ENCODE results near the gene BTG2.
"Not testable (repeated sequence)": the region's sequence is repeated elsewhere in the genome, so short reads cannot be mapped to it uniquely, and the experiment has no call there.

Gene BTG2

GRCh38 chr1:203296460-203297073 lies 8.8 kb upstream of the BTG2 start:
- DNase-seq = no peak

GRCh38 chr1:203299169-203299568 lies 6.2 kb upstream of the BTG2 start:
- no peak for DNase-seq

DNA sequence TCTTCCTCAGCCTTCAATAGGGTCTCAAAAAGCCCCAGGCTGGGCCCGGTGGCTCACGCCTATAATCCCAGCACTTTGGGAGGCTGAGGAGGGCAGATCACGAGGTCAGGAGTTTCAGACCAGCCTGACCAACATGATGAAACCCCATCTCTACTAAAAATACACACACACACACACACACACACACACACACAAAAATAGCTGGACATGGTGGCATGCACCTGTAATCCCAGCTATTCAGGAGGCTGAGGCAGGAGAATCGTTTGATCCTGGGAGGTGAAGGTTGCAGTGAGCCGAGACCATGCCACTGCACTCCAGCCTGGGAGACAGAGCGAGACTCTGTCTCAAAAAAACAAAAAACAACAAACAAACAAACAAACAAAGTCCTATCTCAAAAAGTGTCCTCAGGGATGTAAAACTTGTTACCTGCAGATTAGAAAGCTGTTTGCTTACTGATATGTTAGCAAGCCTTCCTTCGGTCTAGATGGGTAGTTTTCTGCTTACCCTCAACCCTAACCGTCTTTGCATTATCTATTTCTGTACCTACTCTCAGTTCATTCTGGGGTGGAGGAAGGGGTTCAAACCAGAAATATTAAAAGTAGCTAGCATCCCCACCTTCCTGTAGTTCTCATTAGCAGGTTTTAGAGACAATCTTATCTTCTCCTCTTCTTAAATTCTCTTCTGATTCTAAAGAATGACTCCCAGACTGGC lies 5.4 kb upstream of the BTG2 start:
- DNase-seq = not testable (repeated sequence)

DNA sequence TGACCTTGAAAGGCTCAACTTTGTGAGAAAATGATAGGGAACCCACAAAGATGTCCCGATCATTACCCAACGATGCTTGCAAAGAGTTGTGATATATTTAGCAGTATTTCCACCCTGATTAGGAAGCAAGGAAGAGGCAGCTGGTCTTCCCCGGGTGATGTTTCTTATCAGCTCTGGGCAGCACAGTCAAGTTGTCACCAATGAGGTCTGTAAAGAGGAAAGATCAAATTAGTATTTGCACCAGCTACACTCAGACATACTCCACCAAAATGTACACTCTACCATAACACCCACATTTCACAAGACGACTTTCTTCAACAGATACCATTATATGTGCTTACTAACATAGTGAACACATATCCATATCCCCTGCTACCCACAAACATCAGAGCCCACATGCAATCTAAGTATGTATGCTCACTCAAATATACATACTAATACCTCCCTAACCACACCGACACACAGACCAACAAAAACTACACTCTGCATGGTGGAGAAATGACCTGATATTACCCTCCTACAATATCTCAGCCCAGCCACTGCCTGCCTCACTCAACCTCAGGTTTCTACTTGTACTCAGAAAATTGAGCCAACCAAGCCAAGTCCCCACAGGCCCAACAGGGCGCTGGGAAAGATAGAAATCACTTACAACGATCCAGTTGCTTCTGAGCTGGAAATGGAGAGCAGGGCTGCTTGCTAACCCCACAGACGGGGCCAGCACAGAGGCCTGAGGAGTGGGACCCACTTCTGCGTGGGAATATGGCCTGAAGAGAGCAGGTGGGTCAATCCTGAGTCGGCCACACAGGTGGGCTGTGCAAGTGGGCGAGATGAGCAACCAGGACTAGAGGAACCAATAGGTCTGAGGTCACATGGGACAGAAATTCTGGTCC lies 4.6 kb upstream of the BTG2 start:
- DNase-seq = no peak

GRCh38 chr1:203301331-203301668 lies 4.0 kb upstream of the BTG2 start:
- DNase-seq = no peak

DNA sequence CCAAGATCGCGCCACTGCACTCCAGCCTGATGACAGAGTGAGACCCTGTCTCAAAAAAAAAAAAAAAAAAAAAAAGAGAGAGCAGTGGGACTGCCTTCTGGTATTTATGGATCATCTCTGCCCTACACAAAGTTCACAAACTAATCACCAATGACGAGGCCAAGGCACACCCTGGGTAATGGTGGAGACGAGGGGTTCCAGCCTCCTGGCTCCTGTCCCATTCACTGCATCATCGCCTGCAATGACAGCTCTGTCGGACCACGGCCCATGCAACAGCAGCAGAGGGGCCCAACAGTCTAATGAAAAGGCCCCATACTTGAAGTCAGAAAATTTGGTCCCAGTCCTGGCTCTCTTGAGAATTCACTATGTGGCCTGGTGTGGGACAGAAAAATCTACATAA lies 2.9 kb upstream of the BTG2 start:
- DNase-seq = no peak

GRCh38 chr1:203302894-203303293 lies 2.4 kb upstream of the BTG2 start:
- no peak for DNase-seq

- no peak for DNase-seq
These were observed 864 bp upstream of the BTG2 start for GRCh38 chr1:203304391-203304918.

GRCh38 chr1:203305809-203306088 lies 430 bp downstream of the BTG2 start:
- no peak for DNase-seq

- DNase-seq = peak in 1 of 2 experiments; percentile 37
These were observed 1.0 kb downstream of the BTG2 start for GRCh38 chr1:203306089-203306964.

- DNase-seq = peak in 1 of 2 experiments; percentile 50
These were observed 1.7 kb downstream of the BTG2 start for GRCh38 chr1:203306965-203307541.

DNA sequence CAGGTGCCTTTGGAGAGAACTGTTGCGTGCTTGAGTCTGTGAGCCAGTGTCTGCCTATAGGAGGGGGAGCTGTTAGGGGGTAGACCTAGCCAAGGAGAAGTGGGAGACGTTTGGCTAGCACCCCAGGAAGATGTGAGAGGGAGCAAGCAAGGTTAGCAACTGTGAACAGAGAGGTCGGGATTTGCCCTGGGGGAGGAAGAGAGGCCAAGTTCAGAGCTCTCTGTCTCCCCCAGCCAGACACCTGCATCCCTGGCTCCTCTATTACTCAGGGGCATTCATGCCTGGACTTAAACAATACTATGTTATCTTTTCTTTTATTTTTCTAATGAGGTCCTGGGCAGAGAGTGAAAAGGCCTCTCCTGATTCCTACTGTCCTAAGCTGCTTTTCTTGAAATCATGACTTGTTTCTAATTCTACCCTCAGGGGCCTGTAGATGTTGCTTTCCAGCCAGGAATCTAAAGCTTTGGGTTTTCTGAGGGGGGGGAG lies 2.4 kb downstream of the BTG2 start:
- no peak for DNase-seq

GRCh38 chr1:203308328-203308922 lies 3.1 kb downstream of the BTG2 start:
- no peak for DNase-seq

GRCh38 chr1:203308923-203309331 lies 3.6 kb downstream of the BTG2 start:
- DNase-seq = no peak

GRCh38 chr1:203311368-203312301 lies 6.3 kb downstream of the BTG2 start:
- DNase-seq = no peak

DNA sequence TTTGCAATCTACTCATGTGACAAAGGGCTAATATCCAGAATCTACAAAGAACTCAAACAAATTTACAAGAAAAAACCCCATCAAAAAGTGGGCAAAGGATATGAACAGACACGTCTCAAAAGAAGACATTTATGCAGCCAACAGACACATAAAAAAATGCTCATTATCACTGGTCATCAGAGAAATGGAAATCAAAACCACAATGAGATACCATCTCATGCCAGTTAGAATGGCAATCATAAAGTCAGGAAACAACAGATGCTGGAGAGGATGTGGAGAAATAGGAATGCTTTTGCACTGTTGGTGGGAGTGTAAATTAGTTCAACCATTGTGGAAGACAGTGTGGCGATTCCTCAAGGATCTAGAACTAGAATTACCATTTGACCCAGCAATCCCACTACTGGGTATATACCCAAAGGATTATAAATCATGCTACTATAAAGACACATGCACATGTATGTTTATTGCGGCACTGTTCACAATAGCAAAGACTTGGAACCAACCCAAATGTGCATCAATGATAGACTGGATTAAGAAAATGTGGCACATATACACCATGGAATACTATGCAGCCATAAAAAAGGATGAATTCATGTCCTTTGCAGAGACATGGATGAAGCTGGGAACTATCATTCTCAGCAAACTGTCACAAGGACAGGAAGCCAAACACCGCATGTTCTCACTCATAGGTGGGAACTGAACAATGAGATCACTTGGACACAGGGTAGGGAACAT lies 8.9 kb downstream of the BTG2 start:
- DNase-seq = not testable (repeated sequence)

- DNase-seq = no peak
These were observed 11.3 kb downstream of the BTG2 start for GRCh38 chr1:203316626-203317093.

DNA sequence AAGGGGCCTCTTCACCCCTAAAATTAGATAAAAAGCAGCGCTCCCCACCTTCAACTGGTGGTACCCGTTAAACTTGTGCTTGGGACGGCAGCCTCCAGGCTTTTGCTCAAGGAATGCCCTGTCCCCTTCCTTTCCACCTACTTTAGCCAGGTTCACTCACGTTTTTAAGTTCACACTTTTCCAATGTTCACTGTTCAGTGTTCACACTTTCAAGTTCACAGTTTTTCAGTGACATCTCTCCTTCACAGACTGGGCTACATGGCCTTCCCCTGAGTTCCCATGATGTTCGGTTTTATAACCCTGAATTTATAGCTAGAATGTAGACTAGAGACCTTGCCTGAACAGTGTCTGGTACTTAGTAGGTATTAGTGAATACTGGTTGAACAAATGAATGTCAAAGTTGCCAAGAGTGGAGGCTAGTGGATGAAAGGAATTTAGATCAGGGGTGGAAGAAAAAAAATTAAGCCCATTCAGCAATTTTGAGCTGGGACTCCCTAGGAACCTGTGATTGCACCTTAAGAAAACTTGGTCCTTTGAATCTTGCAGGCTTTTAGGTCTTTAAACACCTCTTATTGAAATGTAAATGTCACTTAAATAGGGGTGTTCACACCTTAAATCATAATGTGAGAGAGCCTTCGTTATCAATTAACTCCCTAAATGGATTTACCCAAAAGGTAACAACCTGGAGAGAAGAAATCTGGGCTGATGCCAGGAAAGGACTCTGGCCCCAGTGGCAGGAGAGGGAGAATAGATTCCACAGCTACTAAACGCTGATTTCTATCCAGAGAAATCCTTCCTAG lies 12.3 kb downstream of the BTG2 start:
- no peak for DNase-seq

DNA sequence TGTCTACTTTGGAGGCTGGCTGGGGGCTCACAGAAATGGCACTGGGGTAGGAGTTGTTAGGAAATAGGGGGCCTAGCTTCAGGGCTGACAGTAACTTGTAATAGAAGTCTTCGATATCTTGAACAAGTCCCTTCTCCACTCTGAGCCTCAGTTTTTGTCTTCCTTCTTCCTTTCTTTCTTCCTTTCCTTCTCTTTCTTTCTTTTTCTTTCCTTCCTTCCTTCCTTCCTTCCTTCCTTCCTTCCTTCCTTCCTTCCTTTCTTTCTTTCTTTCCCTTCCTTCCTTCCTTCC lies 12.9 kb downstream of the BTG2 start:
- DNase-seq = no peak

All from activated CD4-positive, alpha-beta T cell treated with anti-CD3 and anti-CD28 coated beads, Interleukin-2, amount 50 U/mL, for 4 hours (primary cell).